Liver (tissue), 9 donors: ENCODE data around the gene CYP1A2. TPM values are rescaled to one million over a fixed set of nuclear protein-coding genes. Genes with fewer than 3 reads are reported as not detected.

Experiments
- DNase-seq: peaks from one replicate; pipeline ENCODE4 v3.0.0-alpha.2; 2017; ENCODE audit warnings: low spot score
- H3K27ac ChIP-seq, 2 donors: one replicate each; pipeline ENCODE4 v1.7.0; 2013; ENCODE audit warnings: inconsistent platforms in 2 of 2, low read length in 2 of 2, control low read depth in 1 of 2, low read depth in 1 of 2, mild to moderate bottlenecking in 1 of 2
- H3K27me3 ChIP-seq, 4 donors: one replicate each; pipeline versions ENCODE4 v1.6.1 to v1.7.0; 2013; ENCODE audit warnings: low read length in 3 of 4, inconsistent platforms in 1 of 4, mild to moderate bottlenecking in 1 of 4, moderate library complexity in 1 of 4; ENCODE audit not compliant: control insufficient read depth in 4 of 4, insufficient read depth in 4 of 4
- H3K36me3 ChIP-seq, 4 donors: one replicate each; pipeline versions ENCODE4 v1.6.1 to v1.7.0; 2013; ENCODE audit warnings: low read length in 3 of 4, mild to moderate bottlenecking in 3 of 4, low read depth in 1 of 4, moderate library complexity in 1 of 4; ENCODE audit not compliant: control insufficient read depth in 4 of 4, insufficient read depth in 3 of 4
- H3K4me1 ChIP-seq, 4 donors: one replicate each; pipeline versions ENCODE4 v1.6.1 to v1.7.0; 2013; ENCODE audit warnings: low read length in 3 of 4, mild to moderate bottlenecking in 3 of 4, moderate library complexity in 1 of 4; ENCODE audit not compliant: control insufficient read depth in 4 of 4, insufficient read depth in 4 of 4
- H3K4me3 ChIP-seq, 3 donors: one replicate each; pipeline versions ENCODE4 v1.6.1 to v1.7.0; 2013; ENCODE audit warnings: low read length in 3 of 3, control low read depth in 1 of 3, low read depth in 1 of 3, mild to moderate bottlenecking in 1 of 3
- H3K9ac ChIP-seq, 2 donors: one replicate each; pipeline ENCODE4 v1.7.0; 2013; ENCODE audit warnings: low read length in 2 of 2, mild to moderate bottlenecking in 2 of 2, moderate library complexity in 2 of 2, control low read depth in 1 of 2, low read depth in 1 of 2
- H3K9me3 ChIP-seq, 4 donors: one replicate each; pipeline versions ENCODE4 v1.6.1 to v1.7.0; 2013; ENCODE audit warnings: low read length in 3 of 4; ENCODE audit not compliant: control insufficient read depth in 4 of 4
- ATF3 ChIP-seq: IDR thresholded peaks from 2 replicates; pipeline ENCODE4 v1.6.1; 2016; ENCODE audit warnings: antibody characterized with exemption
- CTCF ChIP-seq: fragments of 150-350 bp; IDR thresholded peaks from 2 replicates; pipeline ENCODE4 v1.5.1; 2017; ENCODE audit warnings: improper control_type of control experiment, low read depth, low read length; ENCODE audit not compliant: missing input control
- EGR1 ChIP-seq, 2 donors: IDR thresholded peaks; 2 replicates each; pipeline ENCODE4 v1.6.1; 2016 to 2018; ENCODE audit warnings: antibody characterized with exemption in 2 of 2, low read depth in 2 of 2
- FOXA1 ChIP-seq: IDR thresholded peaks from 2 replicates; pipeline ENCODE4 v1.6.1; 2016; ENCODE audit warnings: antibody characterized with exemption
- HNF4A ChIP-seq, 2 donors: conservative IDR thresholded peaks; 2 replicates each; pipeline ENCODE4 v1.6.1; 2016; ENCODE audit warnings: antibody characterized with exemption in 2 of 2, mild to moderate bottlenecking in 2 of 2
- JUND ChIP-seq, 2 donors: IDR thresholded peaks; 2 replicates each; pipeline ENCODE4 v1.6.1; 2016; ENCODE audit warnings: antibody characterized with exemption in 2 of 2
- MAX ChIP-seq: IDR thresholded peaks from 2 replicates; pipeline ENCODE4 v1.6.1; 2016; ENCODE audit warnings: antibody characterized with exemption
- RAD21 ChIP-seq, 2 donors: IDR thresholded peaks; 2 replicates each; pipeline ENCODE4 v1.6.1; 2016; ENCODE audit warnings: antibody characterized with exemption in 2 of 2, mild to moderate bottlenecking in 2 of 2
- REST ChIP-seq: IDR thresholded peaks from 2 replicates; pipeline ENCODE4 v1.6.1; 2016; ENCODE audit warnings: antibody characterized with exemption, mild to moderate bottlenecking
- RXRA ChIP-seq, 2 donors: IDR thresholded peaks; 2 replicates each; pipeline ENCODE4 v1.6.1; 2017 to 2018; ENCODE audit warnings: antibody characterized with exemption in 2 of 2, mild to moderate bottlenecking in 1 of 2
- SP1 ChIP-seq: IDR thresholded peaks from 2 replicates; pipeline ENCODE4 v1.6.1; 2018; ENCODE audit warnings: antibody characterized with exemption, mild to moderate bottlenecking
- TAF1 ChIP-seq: conservative IDR thresholded peaks from 2 replicates; pipeline ENCODE4 v1.6.1; 2016; ENCODE audit warnings: antibody characterized with exemption, mild to moderate bottlenecking
- YY1 ChIP-seq: IDR thresholded peaks from 2 replicates; pipeline ENCODE4 v1.6.1; 2016; ENCODE audit warnings: antibody characterized with exemption, mild to moderate bottlenecking
- WGBS: extraction: QIAGEN DNeasy Blood & Tissue Kit; methylation state at CpG from one replicate; pipeline ENCODE4 v1.1.7; 2013; 5-methylcytosine and 5-hydroxymethylcytosine counted together
- polyA plus RNA-seq, 2 donors: library from polyadenylated mRNA; stranded (reverse) in 1 of 2; unstranded in 1 of 2; fragments of 200-250 nt in 1 of 2; fragments of >200 nt in 1 of 2; fragmentation: Nextera tagmentation in 1 of 2; extraction: Ambion mirVana in 1 of 2; gene quantifications; one replicate each; pipeline versions ENCODE4 v1.2.1 to v1.2.3, GENCODE V29; 2013 to 2015
- total RNA-seq, 2 donors: library from RNA; depleted of rRNA; stranded (reverse); fragments of >200 nt; gene quantifications; one replicate each; pipeline ENCODE4 v1.2.3, GENCODE V29; 2014
- donor health status: healthy.
- donor health status: healthy.
- donor health status: healthy.
- donor health status: healthy.
- donor health status: healthy.

CYP1A2 gene
- total and polyA plus RNA-seq, 4 donors, result 21.8 to 32.5 (median 31.7) TPM; not detected in 1

GRCh38 chr15:74782259-74783071 is 33.8 kb downstream of the CYP1A2 start:
- H3K36me3 ChIP-seq, result no peaks in the 10 kb centered on the region
- H3K27me3 ChIP-seq, result no peaks in the 10 kb centered on the region
- peaks cover 24 to 73% (median 48%) of the 10 kb centered on the region in 4 donors for H3K4me1 ChIP-seq
- H3K4me3 ChIP-seq, result peak overlapping the region; percentile 83 to 90 (median 88)
- H3K9me3 ChIP-seq, result no peaks in the 10 kb centered on the region
- DNase-seq, result no peak
- TF ChIP-seq EGR1 (IDR thresholded peaks at IDR 0.05; ENCODE audit: low read depth in 2 of 2) (no peak), REST (no peak), SP1 (no peak), FOXA1 (no peak), CTCF (no peak), TAF1 (no peak), ATF3 (no peak), JUND (IDR thresholded peaks at IDR 0.05) (no peak), RAD21 (IDR thresholded peaks at IDR 0.05) (no peak), RXRA (IDR thresholded peaks at IDR 0.05) (no peak), HNF4A (conservative IDR thresholded peaks at IDR 0.05) (no peak), YY1 (no peak)
- H3K27ac ChIP-seq, result peak overlapping the region; percentile 80 to 87
- WGBS, result under 1% methylated on average over 72 of the region's 72 CpGs
- H3K9ac ChIP-seq, result peak overlapping the region; percentile 74 to 79

GRCh38 chr15:74783072-74783807 is 34.6 kb downstream of the CYP1A2 start:
- no peak for DNase-seq
- no peaks in the 10 kb centered on the region for H3K27me3 ChIP-seq

More at GRCh38 chr15:74783072-74783807, 34.6 kb downstream of the CYP1A2 start:
- no peaks in the 10 kb centered on the region for H3K36me3 ChIP-seq
- TF ChIP-seq EGR1 (IDR thresholded peaks at IDR 0.05; ENCODE audit: low read depth in 2 of 2) (no peak), YY1 (peak; percentile 13), MAX (peak; percentile 56)
- WGBS, result 7% methylated on average over 13 of the region's 13 CpGs
- H3K9ac ChIP-seq, result peak overlapping the region; percentile 74 to 79
- H3K4me1 ChIP-seq, result peaks cover 21 to 79% (median 53%) of the 10 kb centered on the region in 4 donors
- H3K9me3 ChIP-seq, result no peaks in the 10 kb centered on the region
- peak overlapping the region; percentile 83 to 90 (median 88) for H3K4me3 ChIP-seq
- peak overlapping the region; percentile 80 to 87 for H3K27ac ChIP-seq
